Nephron (organoid): ENCODE measurements around the gene FHOD3.
A peak's percentile ranks its signal among the peaks of the same experiment; 100 is the strongest.
"Not testable (repeated sequence)": the region's sequence is repeated elsewhere in the genome, so short reads cannot be mapped to it uniquely, and the experiment has no call there.

Experiments used
- H3K27ac Mint-ChIP-seq, 3 experiments: 2 replicates each; pipeline ENCODE4 v1.8.0; 2020; ENCODE audit warnings: mixed read lengths in 3 of 3, mild to moderate bottlenecking in 2 of 3, moderate library complexity in 1 of 3
- H3K27me3 Mint-ChIP-seq: 2 replicates; pipeline ENCODE4 v1.8.0; 2021; ENCODE audit warnings: low read depth, mild to moderate bottlenecking, moderate library complexity, mixed read lengths
- H3K36me3 Mint-ChIP-seq: 2 replicates; pipeline ENCODE4 v1.8.0; 2020; ENCODE audit warnings: low read depth, mixed read lengths
- H3K4me1 Mint-ChIP-seq: 2 replicates; pipeline ENCODE4 v1.8.0; 2020; ENCODE audit warnings: mixed read lengths
- H3K4me3 Mint-ChIP-seq, 3 experiments: 2 replicates each; pipeline ENCODE4 v1.8.0; 2020; ENCODE audit warnings: mild to moderate bottlenecking in 3 of 3, mixed read lengths in 3 of 3, moderate library complexity in 2 of 3
- H3K9me3 Mint-ChIP-seq: 2 replicates; pipeline ENCODE4 v1.8.0; 2020; ENCODE audit warnings: mixed read lengths
- TF ChIP-seq, protein P1 (sequence below), 3 experiments: fragments of 200-600 bp; sonication (generic); IDR thresholded peaks; one replicate each; pipeline ENCODE4 v1.5.0; 2021; ENCODE audit warnings: antibody characterized with exemption in 3 of 3; ENCODE audit not compliant: unreplicated experiment in 3 of 3

FHOD3 gene

DNA sequence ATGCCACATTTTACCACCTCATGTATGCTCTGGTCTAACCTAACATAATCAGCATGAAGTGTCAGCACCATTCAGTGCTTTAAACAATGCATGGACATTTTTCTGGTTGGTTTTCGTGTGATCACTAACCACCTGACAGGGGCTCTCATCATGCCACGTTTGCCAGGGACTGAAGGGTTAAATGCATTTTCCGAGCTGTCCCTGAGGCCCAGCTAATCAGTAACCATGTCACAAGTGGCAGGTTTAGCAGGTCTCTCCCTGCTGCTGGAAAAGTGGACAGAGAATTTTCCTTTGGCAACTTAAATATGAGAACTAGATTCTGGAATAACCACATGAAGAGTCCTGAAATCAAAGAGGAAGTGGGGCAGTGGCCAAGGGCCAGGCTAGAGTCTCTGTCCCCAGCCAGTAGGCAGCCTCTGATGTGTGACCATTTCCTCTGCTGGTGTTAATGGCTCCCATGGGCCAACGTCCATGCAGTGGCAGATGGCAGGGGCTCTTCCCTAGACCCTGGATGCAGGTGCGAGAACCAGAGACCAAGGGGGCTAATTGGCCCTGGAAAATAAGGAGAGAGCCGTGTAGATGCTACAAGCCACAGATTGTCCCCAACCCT, 461.8 kb downstream of the FHOD3 start:
- H3K27me3 Mint-ChIP-seq = no peaks in the 10 kb centered on the region
- TF ChIP-seq, protein P1, sequence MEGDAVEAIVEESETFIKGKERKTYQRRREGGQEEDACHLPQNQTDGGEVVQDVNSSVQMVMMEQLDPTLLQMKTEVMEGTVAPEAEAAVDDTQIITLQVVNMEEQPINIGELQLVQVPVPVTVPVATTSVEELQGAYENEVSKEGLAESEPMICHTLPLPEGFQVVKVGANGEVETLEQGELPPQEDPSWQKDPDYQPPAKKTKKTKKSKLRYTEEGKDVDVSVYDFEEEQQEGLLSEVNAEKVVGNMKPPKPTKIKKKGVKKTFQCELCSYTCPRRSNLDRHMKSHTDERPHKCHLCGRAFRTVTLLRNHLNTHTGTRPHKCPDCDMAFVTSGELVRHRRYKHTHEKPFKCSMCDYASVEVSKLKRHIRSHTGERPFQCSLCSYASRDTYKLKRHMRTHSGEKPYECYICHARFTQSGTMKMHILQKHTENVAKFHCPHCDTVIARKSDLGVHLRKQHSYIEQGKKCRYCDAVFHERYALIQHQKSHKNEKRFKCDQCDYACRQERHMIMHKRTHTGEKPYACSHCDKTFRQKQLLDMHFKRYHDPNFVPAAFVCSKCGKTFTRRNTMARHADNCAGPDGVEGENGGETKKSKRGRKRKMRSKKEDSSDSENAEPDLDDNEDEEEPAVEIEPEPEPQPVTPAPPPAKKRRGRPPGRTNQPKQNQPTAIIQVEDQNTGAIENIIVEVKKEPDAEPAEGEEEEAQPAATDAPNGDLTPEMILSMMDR (IDR thresholded peaks at IDR 0.05; ENCODE audit: unreplicated experiment in 3 of 3) = no peak
- peaks cover 8% of the 10 kb centered on the region for H3K4me1 Mint-ChIP-seq
- peaks cover 8% of the 10 kb centered on the region for H3K36me3 Mint-ChIP-seq
- no peak overlapping the region for H3K4me3 Mint-ChIP-seq
- peak overlapping the region in 1 of 3 experiments; percentile 68 for H3K27ac Mint-ChIP-seq
- H3K9me3 Mint-ChIP-seq = no peaks in the 10 kb centered on the region

DNA sequence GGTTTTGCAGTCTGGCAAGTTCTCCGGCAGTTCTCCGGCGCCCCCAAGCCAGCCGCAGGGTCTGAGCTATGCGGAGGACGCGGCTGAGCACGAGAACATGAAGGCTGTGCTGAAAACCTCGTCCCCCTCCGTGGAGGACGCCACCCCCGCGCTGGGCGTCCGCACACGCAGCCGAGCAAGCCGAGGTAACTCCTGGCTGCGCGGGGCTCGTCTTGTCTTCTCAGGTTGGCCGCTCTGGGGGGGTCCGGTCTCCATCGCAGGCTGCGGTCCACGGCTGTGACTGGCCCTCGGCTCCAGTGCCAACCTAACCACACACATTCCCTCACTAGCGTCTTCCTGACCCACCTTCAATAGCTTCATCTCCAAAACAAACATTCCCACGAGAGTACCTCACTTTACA, 463.1 kb downstream of the FHOD3 start:
- Mint-ChIP-seq H3K9me3 (no peaks in the 10 kb centered on the region), H3K36me3 (peaks cover 8% of the 10 kb centered on the region), H3K27ac (no peak overlapping the region), H3K4me3 (no peak overlapping the region), H3K27me3 (no peaks in the 10 kb centered on the region), H3K4me1 (peaks cover 8% of the 10 kb centered on the region)
- TF ChIP-seq, protein P1 (IDR thresholded peaks at IDR 0.05; ENCODE audit: unreplicated experiment in 3 of 3) = no peak

DNA sequence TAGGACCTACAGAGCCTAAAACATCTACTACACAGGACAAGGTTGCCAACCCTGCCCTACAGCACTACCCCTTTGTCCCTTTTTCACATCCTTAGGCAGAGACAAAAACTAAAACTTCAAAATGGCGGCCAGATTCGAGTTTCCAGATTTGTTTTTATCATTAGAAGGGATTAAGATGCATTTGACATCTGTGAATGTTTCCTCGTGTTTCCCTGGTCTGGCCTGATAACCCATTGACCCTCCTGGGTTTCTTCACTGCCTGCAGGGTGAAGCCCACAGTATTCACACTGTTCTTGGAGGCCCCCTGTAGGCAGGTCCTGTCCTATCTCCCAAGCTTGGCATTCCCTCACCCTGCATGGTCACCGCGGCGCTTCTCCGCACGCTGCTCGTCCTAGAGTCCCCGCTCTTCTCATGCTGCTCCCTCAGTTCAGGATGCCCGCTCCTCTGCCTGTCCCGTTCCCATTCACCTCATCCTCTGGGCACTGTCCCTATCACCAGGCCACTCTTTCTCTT, 463.7 kb downstream of the FHOD3 start:
- Mint-ChIP-seq H3K27me3 (no peaks in the 10 kb centered on the region), H3K4me1 (peaks cover 4% of the 10 kb centered on the region), H3K9me3 (no peaks in the 10 kb centered on the region), H3K36me3 (peaks cover 8% of the 10 kb centered on the region), H3K4me3 (no peak overlapping the region), H3K27ac (no peak overlapping the region)
- TF ChIP-seq, protein P1 (IDR thresholded peaks at IDR 0.05; ENCODE audit: unreplicated experiment in 3 of 3) = no peak

DNA sequence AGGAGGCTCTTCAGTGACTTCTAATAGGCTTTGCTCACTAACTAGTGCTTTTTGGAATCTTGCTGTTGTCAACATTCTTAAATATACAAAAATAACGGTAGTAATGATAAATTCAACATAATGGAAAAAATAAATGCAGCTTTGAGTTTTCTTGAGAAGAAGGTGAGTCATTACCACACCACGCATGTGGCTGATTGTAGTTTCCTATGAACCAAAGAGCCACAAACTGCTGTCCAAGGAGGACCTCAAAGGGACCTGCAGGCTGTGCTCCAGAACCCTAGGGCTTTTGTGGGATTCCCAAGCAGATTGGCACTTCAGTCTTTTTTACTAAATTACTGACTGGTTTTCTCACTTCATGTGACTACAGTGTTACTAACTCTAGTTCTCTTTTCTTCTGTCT, 464.6 kb downstream of the FHOD3 start:
- TF ChIP-seq, protein P1 (IDR thresholded peaks at IDR 0.05; ENCODE audit: unreplicated experiment in 3 of 3) = no peak
- no peaks in the 10 kb centered on the region for H3K27me3 Mint-ChIP-seq
- H3K27ac Mint-ChIP-seq = no peak overlapping the region
- H3K4me1 Mint-ChIP-seq = no peaks in the 10 kb centered on the region
- H3K9me3 Mint-ChIP-seq = no peaks in the 10 kb centered on the region
- H3K36me3 Mint-ChIP-seq = peaks cover 8% of the 10 kb centered on the region
- no peak overlapping the region for H3K4me3 Mint-ChIP-seq

DNA sequence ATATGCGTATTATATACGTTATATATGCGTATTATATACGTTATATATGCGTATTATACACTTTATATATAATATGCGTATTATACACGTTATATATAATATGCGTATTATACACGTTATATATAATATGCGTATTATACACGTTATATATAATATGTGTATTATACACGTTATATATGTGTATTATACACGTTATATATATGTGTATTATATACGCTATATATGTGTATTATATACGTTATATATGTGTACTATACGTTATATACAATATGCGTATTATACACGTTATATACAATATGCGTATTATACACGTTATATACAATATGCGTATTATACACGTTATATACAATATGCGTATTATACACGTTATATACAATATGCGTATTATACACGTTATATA, 465.5 kb downstream of the FHOD3 start:
- H3K27ac Mint-ChIP-seq, H3K9me3 Mint-ChIP-seq, H3K4me1 Mint-ChIP-seq, H3K4me3 Mint-ChIP-seq, H3K36me3 Mint-ChIP-seq, H3K27me3 Mint-ChIP-seq: not testable (repeated sequence)

DNA sequence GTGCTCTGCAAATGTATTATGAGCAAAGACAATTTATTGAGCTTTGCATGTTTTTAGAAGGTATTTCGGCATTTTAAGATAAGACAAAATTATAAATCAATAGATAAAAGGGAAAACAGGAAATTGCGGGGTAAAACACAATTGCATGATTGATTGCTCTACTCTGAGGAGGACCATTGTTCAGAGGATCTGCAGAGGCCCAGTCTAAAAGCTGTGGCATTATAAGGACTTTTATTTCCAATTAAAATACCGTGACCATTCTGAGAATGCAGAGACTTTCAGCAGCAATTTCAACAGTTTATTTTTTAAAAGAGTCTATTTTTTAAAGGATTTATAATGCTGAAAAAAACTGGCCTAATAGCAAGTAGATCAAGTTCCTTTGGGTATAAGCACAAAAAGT, 469.3 kb downstream of the FHOD3 start:
- Mint-ChIP-seq H3K4me3 (no peak overlapping the region), H3K36me3 (peaks cover under 1% of the 10 kb centered on the region), H3K27me3 (peaks cover 9% of the 10 kb centered on the region), H3K27ac (no peak overlapping the region), H3K9me3 (no peaks in the 10 kb centered on the region), H3K4me1 (peaks cover 11% of the 10 kb centered on the region)
- TF ChIP-seq, protein P1 (IDR thresholded peaks at IDR 0.05; ENCODE audit: unreplicated experiment in 3 of 3) = no peak
